Fibroblast of mammary gland (primary cell): ENCODE data around the gene SORCS1.

Source experiments
- DNase-seq: peaks from one replicate; pipeline ENCODE4 v3.0.0-alpha.2; 2010; ENCODE audit warnings: low read depth
- H3K4me3 ChIP-seq: 2 replicates; pipeline ENCODE4 v1.5.1; 2011; ENCODE audit warnings: low read depth, mild to moderate bottlenecking, low read length, moderate library complexity; ENCODE audit not compliant: control insufficient read depth
- TF ChIP-seq, protein P1 (sequence below): conservative IDR thresholded peaks from 2 replicates; pipeline ENCODE4 v1.5.1; 2011; ENCODE audit warnings: low read depth, low read length, inconsistent platforms; ENCODE audit not compliant: control insufficient read depth, insufficient read depth

SORCS1 gene

DNA sequence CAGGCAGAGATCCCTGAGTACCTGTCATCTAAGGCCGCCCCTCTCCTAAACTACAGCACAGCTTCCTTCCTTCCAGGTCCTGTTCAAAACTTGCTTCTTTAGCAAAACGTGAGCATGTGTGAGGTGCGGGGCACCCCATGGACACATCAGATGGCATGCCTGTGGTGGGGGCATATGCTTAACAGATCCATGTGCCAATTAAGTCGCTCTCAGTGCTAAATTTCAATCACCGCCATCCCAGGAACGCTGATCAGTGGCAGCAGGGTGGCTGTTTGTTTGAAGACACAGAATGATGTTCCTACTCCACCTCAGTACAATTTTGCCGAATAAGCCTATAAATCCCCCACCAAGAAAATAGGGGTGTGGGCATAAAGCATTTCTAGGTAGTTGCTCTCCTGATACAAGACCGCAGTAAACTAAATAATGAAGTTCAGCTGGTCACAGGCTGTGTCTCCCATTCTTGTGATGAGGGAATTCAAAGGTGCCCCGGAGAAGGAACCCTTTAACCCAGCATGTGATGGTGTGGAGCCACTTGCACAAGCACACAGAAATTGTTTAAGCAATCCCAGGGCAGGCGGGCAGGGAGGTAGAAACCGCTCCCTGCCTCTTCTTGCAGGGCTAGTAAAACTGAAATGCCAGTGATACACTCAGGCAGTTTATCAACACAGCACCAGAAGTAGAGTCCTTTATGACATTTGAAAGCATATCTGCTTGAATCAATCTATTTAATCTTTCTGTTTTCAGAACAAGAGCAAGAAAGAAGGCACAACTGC lies 205.7 kb downstream of the SORCS1 start:
- H3K4me3 ChIP-seq = no peak overlapping the region
- no peak for DNase-seq
- TF ChIP-seq, protein P1, sequence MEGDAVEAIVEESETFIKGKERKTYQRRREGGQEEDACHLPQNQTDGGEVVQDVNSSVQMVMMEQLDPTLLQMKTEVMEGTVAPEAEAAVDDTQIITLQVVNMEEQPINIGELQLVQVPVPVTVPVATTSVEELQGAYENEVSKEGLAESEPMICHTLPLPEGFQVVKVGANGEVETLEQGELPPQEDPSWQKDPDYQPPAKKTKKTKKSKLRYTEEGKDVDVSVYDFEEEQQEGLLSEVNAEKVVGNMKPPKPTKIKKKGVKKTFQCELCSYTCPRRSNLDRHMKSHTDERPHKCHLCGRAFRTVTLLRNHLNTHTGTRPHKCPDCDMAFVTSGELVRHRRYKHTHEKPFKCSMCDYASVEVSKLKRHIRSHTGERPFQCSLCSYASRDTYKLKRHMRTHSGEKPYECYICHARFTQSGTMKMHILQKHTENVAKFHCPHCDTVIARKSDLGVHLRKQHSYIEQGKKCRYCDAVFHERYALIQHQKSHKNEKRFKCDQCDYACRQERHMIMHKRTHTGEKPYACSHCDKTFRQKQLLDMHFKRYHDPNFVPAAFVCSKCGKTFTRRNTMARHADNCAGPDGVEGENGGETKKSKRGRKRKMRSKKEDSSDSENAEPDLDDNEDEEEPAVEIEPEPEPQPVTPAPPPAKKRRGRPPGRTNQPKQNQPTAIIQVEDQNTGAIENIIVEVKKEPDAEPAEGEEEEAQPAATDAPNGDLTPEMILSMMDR = no peak

DNA sequence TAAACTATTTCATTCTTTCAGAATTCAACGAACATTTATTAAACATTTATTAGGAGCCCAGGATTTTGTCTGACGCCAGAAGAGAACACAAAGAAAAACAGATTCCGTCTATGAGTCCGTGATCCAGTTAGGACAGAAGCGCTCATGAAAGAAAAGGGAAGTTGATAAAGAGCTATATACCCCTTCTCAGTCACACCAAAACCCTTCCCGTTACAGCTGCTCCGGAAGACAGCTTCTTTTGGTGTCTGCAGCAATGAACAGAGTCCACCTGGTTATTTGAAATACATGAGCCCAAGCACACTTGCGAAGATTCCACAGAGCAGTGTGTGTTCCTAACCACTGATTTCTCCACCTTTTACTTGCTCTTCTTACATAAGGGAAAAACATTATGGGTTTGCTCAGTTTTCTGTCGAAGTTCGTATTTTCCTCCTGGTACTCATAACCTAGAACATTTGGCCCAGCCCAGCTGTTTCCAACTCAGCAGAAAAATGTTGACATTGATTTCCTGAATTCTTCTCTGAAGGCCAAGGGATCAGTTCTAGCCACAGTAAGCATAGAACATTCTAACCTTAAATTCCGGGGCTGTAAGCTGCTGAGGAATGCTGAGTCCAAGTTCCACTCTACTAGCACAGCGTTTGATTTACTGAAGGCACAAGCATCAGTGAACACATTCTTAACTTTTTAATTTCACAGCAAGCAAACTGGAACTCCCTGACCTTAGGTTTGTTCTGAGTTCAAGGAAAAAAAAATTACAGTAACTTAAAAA lies 206.5 kb downstream of the SORCS1 start:
- DNase-seq = no peak
- TF ChIP-seq, protein P1 = no peak
- H3K4me3 ChIP-seq = no peak overlapping the region

DNA sequence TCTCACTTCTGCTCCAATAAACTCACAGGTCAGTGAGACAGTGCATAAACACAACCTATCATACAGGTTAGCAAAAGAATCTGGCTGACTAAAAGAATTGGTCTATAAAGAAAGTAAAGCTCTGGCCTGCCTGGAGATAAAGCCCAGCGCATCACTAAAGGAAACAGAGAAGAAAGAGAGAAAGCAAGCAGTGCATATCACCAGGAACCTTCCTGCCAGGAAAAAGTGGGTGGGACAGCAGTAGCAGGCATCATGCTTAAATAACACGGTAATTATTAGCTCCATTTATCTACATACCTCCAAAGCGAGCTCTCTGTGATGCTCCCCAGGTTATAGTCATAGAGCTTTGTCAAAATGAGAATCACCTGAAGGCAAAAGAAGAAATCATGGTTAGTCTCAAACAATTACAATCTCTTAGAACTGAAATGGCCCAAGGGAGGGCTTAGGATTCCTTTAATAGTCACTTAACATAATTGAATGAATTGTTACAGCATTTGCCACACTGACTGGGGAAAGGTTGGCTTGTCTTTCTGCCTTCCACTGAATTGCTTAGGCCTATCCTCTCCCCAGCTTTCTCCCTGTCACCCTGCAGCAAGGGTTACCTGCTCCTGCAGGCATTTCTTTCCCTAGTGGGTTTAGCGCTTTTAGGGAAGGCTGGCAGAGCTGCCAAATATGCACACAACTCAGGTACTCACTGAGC lies 208.1 kb downstream of the SORCS1 start:
- DNase-seq = no peak
- TF ChIP-seq, protein P1 = no peak
- no peak overlapping the region for H3K4me3 ChIP-seq

DNA sequence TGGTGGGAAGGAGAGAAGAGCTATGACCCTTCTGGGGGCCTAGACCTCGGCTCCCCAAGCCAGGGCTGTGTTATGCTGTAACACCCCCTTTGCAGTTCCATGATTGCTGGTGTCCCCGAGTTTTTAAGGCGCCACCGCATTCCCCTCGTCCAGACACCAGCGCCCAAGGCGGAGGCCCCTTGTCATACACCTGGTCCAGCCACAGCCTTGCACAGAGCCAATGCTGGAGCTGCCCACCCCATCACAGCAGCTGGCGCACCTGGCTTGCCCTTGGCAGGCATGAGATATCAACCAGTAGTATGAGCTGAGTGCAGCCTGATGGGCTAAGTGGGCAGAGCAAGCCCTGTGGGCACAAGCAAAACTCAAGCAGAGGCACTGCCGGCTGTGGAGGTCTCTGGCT lies 209.4 kb downstream of the SORCS1 start:
- no peak overlapping the region for H3K4me3 ChIP-seq
- no peak for DNase-seq
- TF ChIP-seq, protein P1 = no peak

DNA sequence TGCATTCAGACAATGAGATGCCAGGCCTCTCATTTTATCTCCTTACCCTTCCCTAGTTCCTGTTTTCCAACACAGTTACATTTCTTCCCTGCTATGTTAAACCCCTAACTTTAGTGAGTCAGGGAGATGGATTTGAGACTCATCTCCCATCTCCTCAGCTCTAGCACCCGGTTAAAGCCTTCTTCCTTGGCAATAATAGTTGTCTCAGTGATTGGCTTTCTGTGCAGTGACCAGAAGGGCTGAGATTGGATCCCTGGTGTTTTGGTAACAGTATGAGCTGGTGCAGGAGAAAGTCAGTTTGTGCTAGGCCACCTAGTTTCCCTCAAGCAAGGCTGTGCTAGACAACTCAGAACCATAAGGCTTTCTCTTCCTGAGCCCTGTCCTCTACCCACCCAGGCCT lies 212.5 kb downstream of the SORCS1 start:
- no peak for DNase-seq
- TF ChIP-seq, protein P1 = no peak

GRCh38 chr10:106949680-106950478 lies 214.6 kb downstream of the SORCS1 start:
- no peak overlapping the region for H3K4me3 ChIP-seq
- no peak for DNase-seq
- TF ChIP-seq, protein P1 = no peak

More for the DNA sequence above, 212.5 kb downstream of the SORCS1 start:
- no peak overlapping the region for H3K4me3 ChIP-seq
